Activated B cell treated with CpG ODN at 0.5 μM for 24 hours (primary cell): ENCODE measurements around the gene THSD8. TPM values are rescaled to one million over a fixed set of nuclear protein-coding genes. Genes with fewer than 3 reads are reported as not detected.
A peak's percentile ranks its signal among the peaks of the same experiment; 100 is the strongest.

Experiments used
- ATAC-seq: fragments of 200-7000 bp; cut with Tn5 transposase; one replicate; pipeline ENCODE4 v1.10.0; 2021; ENCODE audit warnings: low read depth, mild to moderate bottlenecking, moderate library complexity
- CTCF ChIA-PET: fragments of 350-600 bp; sonication (Branson Sonifier 250); formaldehyde crosslinking; loops from one replicate; lab custom pipeline; 2021; ENCODE audit warnings: antibody characterized with exemption; lab: Charles Lee
- POLR2A ChIA-PET: fragments of 350-600 bp; sonication (Branson Sonifier 250); formaldehyde crosslinking; loops from one replicate; lab custom pipeline; 2021; ENCODE audit warnings: antibody characterized with exemption; lab: Charles Lee
- DNase-seq: peaks from one replicate; pipeline ENCODE4 v3.0.0; 2022
- H3K27ac Mint-ChIP-seq: one replicate; pipeline ENCODE4 v1.8.0; 2020; ENCODE audit warnings: mixed read lengths
- H3K27me3 Mint-ChIP-seq: one replicate; pipeline ENCODE4 v1.8.0; 2021; ENCODE audit warnings: mixed read lengths
- H3K36me3 Mint-ChIP-seq: one replicate; pipeline ENCODE4 v1.8.0; 2021; ENCODE audit warnings: low read depth, mixed read lengths
- H3K4me1 Mint-ChIP-seq: one replicate; pipeline ENCODE4 v1.8.0; 2021; ENCODE audit warnings: mixed read lengths
- H3K4me3 Mint-ChIP-seq: one replicate; pipeline ENCODE4 v1.8.0; 2020; ENCODE audit warnings: mild to moderate bottlenecking, mixed read lengths
- H3K9me3 Mint-ChIP-seq: one replicate; pipeline ENCODE4 v1.8.0; 2020; ENCODE audit warnings: mixed read lengths
- intact Hi-C: fragments of 100-400 bp; cut with micrococcal nuclease; formaldehyde crosslinking; loops from one replicate; pipeline ENCODE4 v1.15.1; 2024
- total RNA-seq: library from RNA; stranded (reverse); gene quantifications from 2 replicates; pipeline ENCODE4 v1.2.3, GENCODE V29; 2022
- TF ChIP-seq, protein P1 (sequence below): fragments of 200-600 bp; IDR thresholded peaks from one replicate; pipeline ENCODE4 v1.8.0; 2022; ENCODE audit warnings: antibody characterized with exemption, mild to moderate bottlenecking

Gene THSD8
- total RNA-seq, 1 donor from 2014 or later = 2.3 TPM

DNA sequence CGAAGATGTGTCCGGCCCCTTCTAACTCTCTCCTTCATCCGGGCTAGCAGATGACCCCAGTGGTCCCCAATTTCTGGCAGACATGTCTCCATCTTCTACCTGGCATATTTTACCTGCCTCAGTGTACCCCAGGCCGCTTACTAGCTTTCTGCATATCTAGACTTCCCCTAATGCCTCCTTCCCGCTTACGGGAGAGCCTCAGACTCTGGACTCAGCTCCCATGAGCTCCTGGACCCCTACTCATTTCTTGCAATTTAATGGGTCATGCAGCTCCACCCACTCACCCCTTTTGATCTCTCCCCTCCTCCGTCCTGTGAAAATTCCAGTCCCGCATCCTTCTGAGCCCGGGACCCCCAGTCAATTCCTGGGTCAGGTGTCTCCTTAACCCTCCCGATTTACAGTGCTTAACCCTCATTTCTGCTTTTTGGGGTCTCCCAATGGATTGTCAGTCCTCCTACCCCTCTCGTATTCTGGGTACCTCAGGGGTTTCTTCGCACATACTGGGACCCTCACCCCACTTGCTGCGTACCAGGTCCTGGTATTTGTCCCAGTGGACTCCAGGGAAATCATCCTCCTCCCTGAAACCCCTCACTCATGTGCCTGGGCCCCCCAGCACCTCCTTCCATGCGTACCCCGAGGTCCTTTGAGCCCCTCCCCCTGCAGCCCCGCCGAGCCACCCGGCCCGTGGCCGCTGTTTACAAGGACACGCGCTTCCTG is 11.1 kb upstream of the THSD8 start:
- ChIA-PET POLR2A (interaction anchor here (0.6 to 13.2 kb wide), 24 partner anchors 10 to 1025 kb away, joined by 3 to 909 read pairs (median 7); partner anchors contain the start of genes DHPS, FARSA, FBXW9 and GET3), CTCF (interaction anchor here (3.6 to 11.4 kb wide), 3 partner anchors 8 to 27 kb away, joined by 19 to 280 read pairs (median 278); partner anchors contain the start of gene HOOK2)
- Mint-ChIP-seq H3K4me3 (peak overlapping the region; percentile 96), H3K9me3 (no peaks in the 10 kb centered on the region), H3K36me3 (peaks cover 18% of the 10 kb centered on the region), H3K27ac (peak overlapping the region; percentile 97), H3K4me1 (peaks cover 56% of the 10 kb centered on the region), H3K27me3 (no peaks in the 10 kb centered on the region)
- TF ChIP-seq, protein P1, sequence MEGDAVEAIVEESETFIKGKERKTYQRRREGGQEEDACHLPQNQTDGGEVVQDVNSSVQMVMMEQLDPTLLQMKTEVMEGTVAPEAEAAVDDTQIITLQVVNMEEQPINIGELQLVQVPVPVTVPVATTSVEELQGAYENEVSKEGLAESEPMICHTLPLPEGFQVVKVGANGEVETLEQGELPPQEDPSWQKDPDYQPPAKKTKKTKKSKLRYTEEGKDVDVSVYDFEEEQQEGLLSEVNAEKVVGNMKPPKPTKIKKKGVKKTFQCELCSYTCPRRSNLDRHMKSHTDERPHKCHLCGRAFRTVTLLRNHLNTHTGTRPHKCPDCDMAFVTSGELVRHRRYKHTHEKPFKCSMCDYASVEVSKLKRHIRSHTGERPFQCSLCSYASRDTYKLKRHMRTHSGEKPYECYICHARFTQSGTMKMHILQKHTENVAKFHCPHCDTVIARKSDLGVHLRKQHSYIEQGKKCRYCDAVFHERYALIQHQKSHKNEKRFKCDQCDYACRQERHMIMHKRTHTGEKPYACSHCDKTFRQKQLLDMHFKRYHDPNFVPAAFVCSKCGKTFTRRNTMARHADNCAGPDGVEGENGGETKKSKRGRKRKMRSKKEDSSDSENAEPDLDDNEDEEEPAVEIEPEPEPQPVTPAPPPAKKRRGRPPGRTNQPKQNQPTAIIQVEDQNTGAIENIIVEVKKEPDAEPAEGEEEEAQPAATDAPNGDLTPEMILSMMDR = no peak
- intact Hi-C loops = loop anchor here (1.0 to 5.0 kb wide), 3 partner anchors 8 to 312 kb away; partner anchors contain the start of genes LYL1, ZNF490 and ZNF791
- no peak for DNase-seq
- ATAC-seq = no peak

DNA sequence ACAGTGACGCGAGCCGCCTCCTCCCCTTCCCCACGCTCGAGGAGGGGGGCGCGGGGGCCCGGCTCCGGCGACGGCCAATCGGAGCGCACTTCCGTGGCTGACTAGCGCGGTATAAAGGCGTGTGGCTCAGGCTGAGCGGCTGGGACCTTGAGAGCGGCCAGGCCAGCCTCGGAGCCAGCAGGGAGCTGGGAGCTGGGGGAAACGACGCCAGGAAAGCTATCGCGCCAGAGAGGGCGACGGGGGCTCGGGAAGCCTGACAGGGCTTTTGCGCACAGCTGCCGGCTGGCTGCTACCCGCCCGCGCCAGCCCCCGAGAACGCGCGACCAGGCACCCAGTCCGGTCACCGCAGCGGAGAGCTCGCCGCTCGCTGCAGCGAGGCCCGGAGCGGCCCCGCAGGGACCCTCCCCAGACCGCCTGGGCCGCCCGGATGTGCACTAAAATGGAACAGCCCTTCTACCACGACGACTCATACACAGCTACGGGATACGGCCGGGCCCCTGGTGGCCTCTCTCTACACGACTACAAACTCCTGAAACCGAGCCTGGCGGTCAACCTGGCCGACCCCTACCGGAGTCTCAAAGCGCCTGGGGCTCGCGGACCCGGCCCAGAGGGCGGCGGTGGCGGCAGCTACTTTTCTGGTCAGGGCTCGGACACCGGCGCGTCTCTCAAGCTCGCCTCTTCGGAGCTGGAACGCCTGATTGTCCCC is 10.4 kb upstream of the THSD8 start, which contains the start of gene JUNB:
Gene JUNB, plus strand, starts transcription at position 142 of the 706 bp plus-strand sequence. Its CDS starts 286 bp downstream, at position 428.
- Mint-ChIP-seq H3K27me3 (no peaks in the 10 kb centered on the region), H3K4me1 (peaks cover 63% of the 10 kb centered on the region), H3K4me3 (peak within 1 kb of the TSS; percentile 96), H3K27ac (peak within 1 kb of the TSS; percentile 97), H3K36me3 (peaks cover 18% of the 10 kb centered on the region), H3K9me3 (no peaks in the 10 kb centered on the region)
- DNase-seq (peak; percentile 96), ATAC-seq (peak; percentile 29)
- ChIA-PET CTCF (interaction anchor here (1.8 to 11.4 kb wide), 4 partner anchors 9 to 28 kb away, joined by 4 to 280 read pairs (median 148); partner anchors contain the start of genes HOOK2, PRDX2 and THSD8), POLR2A (interaction anchor here (0.6 to 13.2 kb wide), 32 partner anchors 9 to 995 kb away, joined by 3 to 909 read pairs (median 6); partner anchors contain the start of genes CALR, DHPS, FARSA and FBXW9)
- TF ChIP-seq, protein P1 = no peak
- intact Hi-C loops = loop anchor here (1.0 to 5.0 kb wide), 4 partner anchors 9 to 361 kb away; partner anchors contain the start of genes LYL1, ZNF490 and ZNF791

DNA sequence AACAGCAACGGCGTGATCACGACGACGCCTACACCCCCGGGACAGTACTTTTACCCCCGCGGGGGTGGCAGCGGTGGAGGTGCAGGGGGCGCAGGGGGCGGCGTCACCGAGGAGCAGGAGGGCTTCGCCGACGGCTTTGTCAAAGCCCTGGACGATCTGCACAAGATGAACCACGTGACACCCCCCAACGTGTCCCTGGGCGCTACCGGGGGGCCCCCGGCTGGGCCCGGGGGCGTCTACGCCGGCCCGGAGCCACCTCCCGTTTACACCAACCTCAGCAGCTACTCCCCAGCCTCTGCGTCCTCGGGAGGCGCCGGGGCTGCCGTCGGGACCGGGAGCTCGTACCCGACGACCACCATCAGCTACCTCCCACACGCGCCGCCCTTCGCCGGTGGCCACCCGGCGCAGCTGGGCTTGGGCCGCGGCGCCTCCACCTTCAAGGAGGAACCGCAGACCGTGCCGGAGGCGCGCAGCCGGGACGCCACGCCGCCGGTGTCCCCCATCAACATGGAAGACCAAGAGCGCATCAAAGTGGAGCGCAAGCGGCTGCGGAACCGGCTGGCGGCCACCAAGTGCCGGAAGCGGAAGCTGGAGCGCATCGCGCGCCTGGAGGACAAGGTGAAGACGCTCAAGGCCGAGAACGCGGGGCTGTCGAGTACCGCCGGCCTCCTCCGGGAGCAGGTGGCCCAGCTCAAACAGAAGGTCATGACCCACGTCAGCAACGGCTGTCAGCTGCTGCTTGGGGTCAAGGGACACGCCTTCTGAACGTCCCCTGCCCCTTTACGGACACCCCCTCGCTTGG is 9.6 kb upstream of the THSD8 start:
- Mint-ChIP-seq H3K4me1 (peaks cover 57% of the 10 kb centered on the region), H3K27ac (peak overlapping the region; percentile 97), H3K4me3 (peak overlapping the region; percentile 96), H3K36me3 (peaks cover 20% of the 10 kb centered on the region), H3K27me3 (no peaks in the 10 kb centered on the region), H3K9me3 (no peaks in the 10 kb centered on the region)
- ATAC-seq (no peak), DNase-seq (peak; percentile 72)
- TF ChIP-seq, protein P1 = no peak
- POLR2A ChIA-PET = interaction anchor here (0.6 to 13.2 kb wide), 33 partner anchors 8 to 995 kb away, joined by 3 to 909 read pairs (median 7); partner anchors contain the start of genes CALR, DHPS, DNASE2 and FARSA
- CTCF ChIA-PET = interaction anchor here (1.8 to 11.4 kb wide), 5 partner anchors 10 to 29 kb away, joined by 4 to 280 read pairs (median 19); partner anchors contain the start of genes HOOK2, PRDX2, RNASEH2A and THSD8
- intact Hi-C loops = loop anchor here (2.0 to 5.0 kb wide), 3 partner anchors 180 to 361 kb away; partner anchors contain the start of genes LYL1, ZNF490 and ZNF791

DNA sequence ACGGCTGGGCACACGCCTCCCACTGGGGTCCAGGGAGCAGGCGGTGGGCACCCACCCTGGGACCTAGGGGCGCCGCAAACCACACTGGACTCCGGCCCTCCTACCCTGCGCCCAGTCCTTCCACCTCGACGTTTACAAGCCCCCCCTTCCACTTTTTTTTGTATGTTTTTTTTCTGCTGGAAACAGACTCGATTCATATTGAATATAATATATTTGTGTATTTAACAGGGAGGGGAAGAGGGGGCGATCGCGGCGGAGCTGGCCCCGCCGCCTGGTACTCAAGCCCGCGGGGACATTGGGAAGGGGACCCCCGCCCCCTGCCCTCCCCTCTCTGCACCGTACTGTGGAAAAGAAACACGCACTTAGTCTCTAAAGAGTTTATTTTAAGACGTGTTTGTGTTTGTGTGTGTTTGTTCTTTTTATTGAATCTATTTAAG is 9.0 kb upstream of the THSD8 start:
- Mint-ChIP-seq H3K36me3 (peaks cover 20% of the 10 kb centered on the region), H3K4me3 (peak overlapping the region; percentile 96), H3K27ac (peak overlapping the region; percentile 97), H3K27me3 (no peaks in the 10 kb centered on the region), H3K4me1 (peaks cover 51% of the 10 kb centered on the region), H3K9me3 (no peaks in the 10 kb centered on the region)
- ATAC-seq (no peak), DNase-seq (no peak)
- CTCF ChIA-PET = interaction anchor here (1.2 to 11.4 kb wide), 6 partner anchors 9 to 71 kb away, joined by 3 to 280 read pairs (median 12); partner anchors contain the start of genes HOOK2, PRDX2, RNASEH2A and THSD8
- POLR2A ChIA-PET = interaction anchor here (0.7 to 13.2 kb wide), 31 partner anchors 9 to 1578 kb away, joined by 3 to 909 read pairs (median 7); partner anchors contain the start of genes CALR, DHPS, DNASE2 and FBXW9
- intact Hi-C loops = loop anchor here (1.0 to 5.0 kb wide), 5 partner anchors 13 to 360 kb away; partner anchors contain the start of genes CALR, LYL1, RNASEH2A and ZNF490
- TF ChIP-seq, protein P1 = no peak
